ENCODE results near the gene DAND5.
"Not testable (repeated sequence)": the region's sequence is repeated elsewhere in the genome, so short reads cannot be mapped to it uniquely, and the experiment has no call there.

Gene DAND5

GRCh38 chr19:12953138-12953798, 16.1 kb upstream of the DAND5 start:
- DNase-seq (no peak), ATAC-seq (ENCODE audit: insufficient read depth, low read depth) (no peak)
- no peak overlapping the region for H3K4me2 ChIP-seq (ENCODE audit: insufficient read depth, low read length)
- H3K27ac ChIP-seq (ENCODE audit: low read length), result no peak overlapping the region
- no peaks in the 10 kb centered on the region for H3K9me3 ChIP-seq (ENCODE audit: insufficient read depth, low read length, severe bottlenecking)
- H3K9ac ChIP-seq (ENCODE audit: low read depth, low read length), result no peak overlapping the region
- peaks cover 38% of the 10 kb centered on the region for H4K20me1 ChIP-seq (ENCODE audit: insufficient read depth, low read length)
- no peaks in the 10 kb centered on the region for H3K27me3 ChIP-seq (ENCODE audit: insufficient read depth, low read length, poor library complexity)
- H2AFZ ChIP-seq (ENCODE audit: low read depth, low read length), result no peak overlapping the region
- H3K79me2 ChIP-seq (ENCODE audit: insufficient read depth, low read length), result peaks cover 86% of the 10 kb centered on the region
- H3K36me3 ChIP-seq (ENCODE audit: insufficient read depth, low read length), result peaks cover 80% of the 10 kb centered on the region
- H3K4me3 ChIP-seq (ENCODE audit: low read depth in 1 of 2, low read length in 2 of 2), result no peak overlapping the region
- H3K4me1 ChIP-seq (ENCODE audit: insufficient read depth, low read length), result peaks cover 58% of the 10 kb centered on the region
- TF ChIP-seq, protein P1, sequence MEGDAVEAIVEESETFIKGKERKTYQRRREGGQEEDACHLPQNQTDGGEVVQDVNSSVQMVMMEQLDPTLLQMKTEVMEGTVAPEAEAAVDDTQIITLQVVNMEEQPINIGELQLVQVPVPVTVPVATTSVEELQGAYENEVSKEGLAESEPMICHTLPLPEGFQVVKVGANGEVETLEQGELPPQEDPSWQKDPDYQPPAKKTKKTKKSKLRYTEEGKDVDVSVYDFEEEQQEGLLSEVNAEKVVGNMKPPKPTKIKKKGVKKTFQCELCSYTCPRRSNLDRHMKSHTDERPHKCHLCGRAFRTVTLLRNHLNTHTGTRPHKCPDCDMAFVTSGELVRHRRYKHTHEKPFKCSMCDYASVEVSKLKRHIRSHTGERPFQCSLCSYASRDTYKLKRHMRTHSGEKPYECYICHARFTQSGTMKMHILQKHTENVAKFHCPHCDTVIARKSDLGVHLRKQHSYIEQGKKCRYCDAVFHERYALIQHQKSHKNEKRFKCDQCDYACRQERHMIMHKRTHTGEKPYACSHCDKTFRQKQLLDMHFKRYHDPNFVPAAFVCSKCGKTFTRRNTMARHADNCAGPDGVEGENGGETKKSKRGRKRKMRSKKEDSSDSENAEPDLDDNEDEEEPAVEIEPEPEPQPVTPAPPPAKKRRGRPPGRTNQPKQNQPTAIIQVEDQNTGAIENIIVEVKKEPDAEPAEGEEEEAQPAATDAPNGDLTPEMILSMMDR (IDR thresholded peaks at IDR 0.05; ENCODE audit: borderline replicate concordance, extremely low read depth, low read length, poor library complexity, severe bottlenecking), result no peak
- no peak for TF ChIP-seq EZH2 (IDR thresholded peaks at IDR 0.05; ENCODE audit: borderline replicate concordance, low read depth, low read length, severe bottlenecking)

DNA sequence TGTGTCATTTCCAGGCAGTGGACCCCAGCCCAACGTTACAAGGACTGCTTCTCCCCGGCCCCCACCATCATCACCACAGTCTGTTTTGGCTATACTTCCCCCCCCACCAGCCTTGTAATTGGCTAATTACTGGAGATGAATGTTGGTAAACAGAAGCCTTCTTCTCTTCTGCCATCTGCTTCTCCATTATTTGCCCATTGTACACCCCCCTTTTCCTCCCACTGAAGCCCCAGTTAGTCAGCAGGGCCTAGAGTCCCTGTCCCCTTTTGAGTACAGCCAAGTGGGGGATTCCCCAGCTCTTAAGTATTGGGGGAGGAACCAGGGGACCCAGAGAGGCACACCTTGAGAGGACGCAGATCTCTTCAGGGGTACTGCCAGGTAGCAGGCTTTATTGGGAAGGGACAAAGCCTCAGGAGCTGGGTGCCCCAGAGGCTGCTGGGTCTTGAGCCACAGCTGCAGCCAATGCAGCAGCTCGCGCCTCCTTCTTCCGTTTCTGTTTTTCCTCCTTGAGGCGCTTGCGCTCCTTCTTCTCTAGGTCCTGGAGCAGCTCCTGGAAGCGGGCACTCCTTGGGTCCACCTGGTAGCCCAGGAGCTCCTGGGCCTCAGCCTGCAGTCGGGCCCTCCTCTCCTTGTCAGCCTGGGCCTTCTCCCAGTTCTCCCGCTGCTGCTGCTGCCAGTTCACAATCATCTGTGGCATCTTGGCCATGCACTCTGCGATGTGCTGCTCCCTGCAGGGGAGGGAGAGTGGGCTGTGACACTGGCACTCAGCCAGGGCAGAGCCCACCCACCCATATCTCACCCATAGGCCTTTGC, 15.4 kb upstream of the DAND5 start:
- Histone ChIP-seq H3K4me2 (ENCODE audit: insufficient read depth, low read length) (peak overlapping the region; percentile 82), H2AFZ (ENCODE audit: low read depth, low read length) (no peak overlapping the region), H3K36me3 (ENCODE audit: insufficient read depth, low read length) (peaks cover 72% of the 10 kb centered on the region), H3K4me1 (ENCODE audit: insufficient read depth, low read length) (peaks cover 50% of the 10 kb centered on the region), H3K27ac (ENCODE audit: low read length) (peak overlapping the region; percentile 43; the same call in 1 of the 2 replicates), H3K79me2 (ENCODE audit: insufficient read depth, low read length) (peaks cover 79% of the 10 kb centered on the region), H3K27me3 (ENCODE audit: insufficient read depth, low read length, poor library complexity) (no peaks in the 10 kb centered on the region), H4K20me1 (ENCODE audit: insufficient read depth, low read length) (peaks cover 30% of the 10 kb centered on the region), H3K4me3 (ENCODE audit: low read depth in 1 of 2, low read length in 2 of 2) (peak overlapping the region in 1 of 2 experiments; percentile 12; a peak in 1 of 4 replicates), H3K9ac (ENCODE audit: low read depth, low read length) (peak overlapping the region; percentile 14; the same call in 1 of the 2 replicates), H3K9me3 (ENCODE audit: insufficient read depth, low read length, severe bottlenecking) (no peaks in the 10 kb centered on the region)
- ATAC-seq (ENCODE audit: insufficient read depth, low read depth) (no peak), DNase-seq (no peak)
- TF ChIP-seq, protein P1 (IDR thresholded peaks at IDR 0.05; ENCODE audit: borderline replicate concordance, extremely low read depth, low read length, poor library complexity, severe bottlenecking), result no peak
- no peak for TF ChIP-seq EZH2 (IDR thresholded peaks at IDR 0.05; ENCODE audit: borderline replicate concordance, low read depth, low read length, severe bottlenecking)

GRCh38 chr19:12954612-12954962, 14.8 kb upstream of the DAND5 start:
- no peak for DNase-seq
- Histone ChIP-seq H4K20me1 (ENCODE audit: insufficient read depth, low read length) (peaks cover 25% of the 10 kb centered on the region), H3K4me1 (ENCODE audit: insufficient read depth, low read length) (peaks cover 49% of the 10 kb centered on the region), H3K9me3 (ENCODE audit: insufficient read depth, low read length, severe bottlenecking) (no peaks in the 10 kb centered on the region), H3K36me3 (ENCODE audit: insufficient read depth, low read length) (peaks cover 67% of the 10 kb centered on the region), H3K27me3 (ENCODE audit: insufficient read depth, low read length, poor library complexity) (no peaks in the 10 kb centered on the region), H3K9ac (ENCODE audit: low read depth, low read length) (peak overlapping the region; percentile 14; the same call in 1 of the 2 replicates), H2AFZ (ENCODE audit: low read depth, low read length) (no peak overlapping the region), H3K79me2 (ENCODE audit: insufficient read depth, low read length) (peaks cover 73% of the 10 kb centered on the region), H3K27ac (ENCODE audit: low read length) (peak overlapping the region; percentile 43; the same call in 1 of the 2 replicates), H3K4me3 (ENCODE audit: low read depth in 1 of 2, low read length in 2 of 2) (peak overlapping the region in 1 of 2 experiments; percentile 12; a peak in 1 of 4 replicates), H3K4me2 (ENCODE audit: insufficient read depth, low read length) (peak overlapping the region; percentile 82)
- TF ChIP-seq, protein P1 (IDR thresholded peaks at IDR 0.05; ENCODE audit: borderline replicate concordance, extremely low read depth, low read length, poor library complexity, severe bottlenecking), result no peak
- no peak for TF ChIP-seq EZH2 (IDR thresholded peaks at IDR 0.05; ENCODE audit: borderline replicate concordance, low read depth, low read length, severe bottlenecking)
- ATAC-seq (ENCODE audit: insufficient read depth, low read depth), result no peak

- peak overlapping the region; percentile 92 for H3K9ac ChIP-seq (ENCODE audit: low read depth, low read length)
- H4K20me1 ChIP-seq (ENCODE audit: insufficient read depth, low read length), result peaks cover 21% of the 10 kb centered on the region
- not testable (repeated sequence) for DNase-seq; ATAC-seq (ENCODE audit: insufficient read depth, low read depth); H3K27me3 ChIP-seq (ENCODE audit: insufficient read depth, low read length, poor library complexity); H2AFZ ChIP-seq (ENCODE audit: low read depth, low read length); H3K9me3 ChIP-seq (ENCODE audit: insufficient read depth, low read length, severe bottlenecking)
- H3K79me2 ChIP-seq (ENCODE audit: insufficient read depth, low read length), result peaks cover 67% of the 10 kb centered on the region
- H3K27ac ChIP-seq (ENCODE audit: low read length), result peak overlapping the region; percentile 87
- peak overlapping the region; percentile 79 to 98; a peak in 3 of 4 replicates for H3K4me3 ChIP-seq (ENCODE audit: low read depth in 1 of 2, low read length in 2 of 2)
- peaks cover 49% of the 10 kb centered on the region for H3K4me1 ChIP-seq (ENCODE audit: insufficient read depth, low read length)
- peak overlapping the region; percentile 82 for H3K4me2 ChIP-seq (ENCODE audit: insufficient read depth, low read length)
- peaks cover 57% of the 10 kb centered on the region for H3K36me3 ChIP-seq (ENCODE audit: insufficient read depth, low read length)
These were observed 13.8 kb upstream of the DAND5 start for GRCh38 chr19:12955575-12955974.

Measured in DND-41 (cell line).